Activated T-cell treated with anti-CD3 and anti-CD28 coated beads, Interleukin-2, amount 50 U/mL, for 4 hours (primary cell): ENCODE results near the gene EEF1A2. TPM values are rescaled to one million over a fixed set of nuclear protein-coding genes. Genes with fewer than 3 reads are reported as not detected.

Source experiments
- ATAC-seq, 2 donors: fragments of 200-7000 bp; cut with Tn5 transposase; one replicate each; pipeline ENCODE4 v1.10.0; 2021
- DNase-seq: peaks from one replicate; pipeline ENCODE4 v3.0.0-alpha.2; 2020
- H3K27me3 Mint-ChIP-seq: one replicate; pipeline ENCODE4 v1.8.0; 2021; ENCODE audit warnings: low read depth, mixed read lengths
- H3K36me3 Mint-ChIP-seq: one replicate; pipeline ENCODE4 v1.8.0; 2022; ENCODE audit warnings: mixed read lengths; ENCODE audit not compliant: insufficient read depth
- H3K4me1 Mint-ChIP-seq: one replicate; pipeline ENCODE4 v1.8.0; 2021; ENCODE audit warnings: low read depth, mixed read lengths
- H3K4me3 Mint-ChIP-seq: one replicate; pipeline ENCODE4 v1.8.0; 2021; ENCODE audit warnings: mild to moderate bottlenecking, moderate library complexity, mixed read lengths
- H3K9me3 Mint-ChIP-seq: one replicate; pipeline ENCODE4 v1.8.0; 2021; ENCODE audit warnings: mixed read lengths
- total RNA-seq, 3 donors: library from RNA; stranded (reverse); gene quantifications; one replicate each; pipeline ENCODE4 v1.2.1, GENCODE V29; 2021

The EEF1A2 gene
- total RNA-seq, 3 donors from 2014 or later, result 0.63 to 0.96 (median 0.74) TPM

GRCh38 chr20:63471002-63471716, 27.7 kb downstream of the EEF1A2 start:
- DNase-seq (no peak), ATAC-seq (no peak)
- H3K4me3 Mint-ChIP-seq, result no peak overlapping the region
- H3K9me3 Mint-ChIP-seq, result no peaks in the 10 kb centered on the region
- H3K4me1 Mint-ChIP-seq, result peaks cover 5% of the 10 kb centered on the region
- H3K36me3 Mint-ChIP-seq, result no peaks in the 10 kb centered on the region
- peaks cover 52% of the 10 kb centered on the region for H3K27me3 Mint-ChIP-seq

GRCh38 chr20:63470410-63470809, 28.5 kb downstream of the EEF1A2 start:
- ATAC-seq (no peak), DNase-seq (no peak)
- Mint-ChIP-seq H3K4me1 (peaks cover 5% of the 10 kb centered on the region), H3K36me3 (no peaks in the 10 kb centered on the region), H3K4me3 (peak overlapping the region; percentile 11), H3K9me3 (no peaks in the 10 kb centered on the region), H3K27me3 (peaks cover 49% of the 10 kb centered on the region)

- Mint-ChIP-seq H3K4me1 (peaks cover 5% of the 10 kb centered on the region), H3K36me3 (no peaks in the 10 kb centered on the region), H3K27me3 (peaks cover 48% of the 10 kb centered on the region), H3K9me3 (no peaks in the 10 kb centered on the region), H3K4me3 (no peak overlapping the region)
- DNase-seq (no peak), ATAC-seq (no peak)
Observed at GRCh38 chr20:63469713-63470101, 29.2 kb downstream of the EEF1A2 start.

- DNase-seq, result no peak
- no peaks in the 10 kb centered on the region for H3K9me3 Mint-ChIP-seq
- H3K4me3 Mint-ChIP-seq, result no peak overlapping the region
- no peak for ATAC-seq
- peaks cover 4% of the 10 kb centered on the region for H3K4me1 Mint-ChIP-seq
- no peaks in the 10 kb centered on the region for H3K36me3 Mint-ChIP-seq
- H3K27me3 Mint-ChIP-seq, result peaks cover 46% of the 10 kb centered on the region
Observed at GRCh38 chr20:63469019-63469712, 29.7 kb downstream of the EEF1A2 start.

GRCh38 chr20:63468421-63468820, 30.5 kb downstream of the EEF1A2 start:
- peaks cover 47% of the 10 kb centered on the region for H3K27me3 Mint-ChIP-seq
- no peak overlapping the region for H3K4me3 Mint-ChIP-seq
- DNase-seq (no peak), ATAC-seq (no peak)
- no peaks in the 10 kb centered on the region for H3K9me3 Mint-ChIP-seq
- no peaks in the 10 kb centered on the region for H3K36me3 Mint-ChIP-seq
- no peaks in the 10 kb centered on the region for H3K4me1 Mint-ChIP-seq

GRCh38 chr20:63467294-63468083, 31.4 kb downstream of the EEF1A2 start:
- no peak for DNase-seq
- peaks cover 52% of the 10 kb centered on the region for H3K27me3 Mint-ChIP-seq
- H3K36me3 Mint-ChIP-seq, result no peaks in the 10 kb centered on the region
- no peak for ATAC-seq
- no peaks in the 10 kb centered on the region for H3K4me1 Mint-ChIP-seq
- H3K4me3 Mint-ChIP-seq, result no peak overlapping the region
- no peaks in the 10 kb centered on the region for H3K9me3 Mint-ChIP-seq

GRCh38 chr20:63466861-63467260, 32.0 kb downstream of the EEF1A2 start:
- no peak for DNase-seq
- H3K36me3 Mint-ChIP-seq, result no peaks in the 10 kb centered on the region

GRCh38 chr20:63466250-63466825, 32.5 kb downstream of the EEF1A2 start:
- DNase-seq, result no peak
- Mint-ChIP-seq H3K27me3 (peaks cover 55% of the 10 kb centered on the region), H3K9me3 (no peaks in the 10 kb centered on the region), H3K36me3 (no peaks in the 10 kb centered on the region), H3K4me3 (no peak overlapping the region), H3K4me1 (no peaks in the 10 kb centered on the region)
- no peak for ATAC-seq

More at GRCh38 chr20:63466861-63467260, 32.0 kb downstream of the EEF1A2 start:
- Mint-ChIP-seq H3K4me3 (no peak overlapping the region), H3K4me1 (no peaks in the 10 kb centered on the region), H3K27me3 (peaks cover 53% of the 10 kb centered on the region), H3K9me3 (no peaks in the 10 kb centered on the region)
- ATAC-seq, result no peak

GRCh38 chr20:63465380-63466249, 33.3 kb downstream of the EEF1A2 start:
- no peak for DNase-seq
- H3K27me3 Mint-ChIP-seq, result peaks cover 57% of the 10 kb centered on the region
- ATAC-seq, result no peak
- no peak overlapping the region for H3K4me3 Mint-ChIP-seq
- no peaks in the 10 kb centered on the region for H3K4me1 Mint-ChIP-seq
- no peaks in the 10 kb centered on the region for H3K9me3 Mint-ChIP-seq
- no peaks in the 10 kb centered on the region for H3K36me3 Mint-ChIP-seq

GRCh38 chr20:63464289-63464635, 34.6 kb downstream of the EEF1A2 start:
- H3K36me3 Mint-ChIP-seq, result no peaks in the 10 kb centered on the region
- peaks cover 48% of the 10 kb centered on the region for H3K27me3 Mint-ChIP-seq
- H3K9me3 Mint-ChIP-seq, result no peaks in the 10 kb centered on the region
- H3K4me1 Mint-ChIP-seq, result no peaks in the 10 kb centered on the region
- H3K4me3 Mint-ChIP-seq, result no peak overlapping the region
- DNase-seq (no peak), ATAC-seq (no peak)

GRCh38 chr20:63463400-63464288, 35.2 kb downstream of the EEF1A2 start:
- Mint-ChIP-seq H3K36me3 (no peaks in the 10 kb centered on the region), H3K4me1 (no peaks in the 10 kb centered on the region), H3K9me3 (no peaks in the 10 kb centered on the region), H3K4me3 (no peak overlapping the region), H3K27me3 (peaks cover 48% of the 10 kb centered on the region)
- ATAC-seq (no peak), DNase-seq (no peak)

- Mint-ChIP-seq H3K4me3 (no peak overlapping the region), H3K36me3 (no peaks in the 10 kb centered on the region), H3K4me1 (no peaks in the 10 kb centered on the region), H3K9me3 (no peaks in the 10 kb centered on the region), H3K27me3 (peaks cover 46% of the 10 kb centered on the region)
- DNase-seq (no peak), ATAC-seq (no peak)
Observed at GRCh38 chr20:63462244-63462643, 36.6 kb downstream of the EEF1A2 start.
